IMR-90 (cell line): ENCODE measurements around the gene G6PC2. TPM values are rescaled to one million over a fixed set of nuclear protein-coding genes. Genes with fewer than 3 reads are reported as not detected.

Source experiments
- ATAC-seq: fragments of 200-7000 bp; cut with Tn5 transposase; 2 replicates; pipeline ENCODE4 v1.9.1; 2020; ENCODE audit warnings: low read depth, mild to moderate bottlenecking, moderate library complexity
- BruUV-seq: library from RNA; stranded (reverse); fragments of 400-500 nt; replicated peaks from 2 replicates; lab custom pipeline; 2021; lab: Mats Ljungman, UMichigan
- CTCF ChIA-PET: fragments of 300-600 bp; formaldehyde crosslinking; extraction: SDS; loops from one replicate; lab custom pipeline; 2021; ENCODE audit warnings: antibody characterized with exemption; lab: Yijun Ruan, JAX
- POLR2A ChIA-PET: fragments of 300-600 bp; sonication (Branson Sonifier 250); formaldehyde crosslinking; loops from one replicate; lab custom pipeline; 2022; ENCODE audit warnings: antibody characterized with exemption; ENCODE audit not compliant: unreplicated experiment; lab: Charles Lee
- DNase-seq: peaks from one replicate; pipeline ENCODE4 v3.0.0; 2013
- H2AFZ ChIP-seq: replicated peaks from 2 replicates; pipeline ENCODE3; 2013; ENCODE audit warnings: low read length, mild to moderate bottlenecking; ENCODE audit not compliant: poor library complexity
- H2AK5ac ChIP-seq: 2 replicates; pipeline ENCODE4 v1.6.1; 2013; ENCODE audit warnings: low read depth, low read length, inconsistent platforms
- H2AK9ac ChIP-seq: replicated peaks from 2 replicates; pipeline ENCODE3; 2013; ENCODE audit warnings: mild to moderate bottlenecking, low read depth, low read length, moderate library complexity; ENCODE audit not compliant: poor library complexity
- H2BK120ac ChIP-seq: 2 replicates; pipeline ENCODE4 v1.6.1; 2013; ENCODE audit warnings: low read depth, low read length, inconsistent platforms
- H2BK15ac ChIP-seq: 3 replicates; pipeline ENCODE4 v1.6.1; 2013; ENCODE audit warnings: low read depth, low read length, inconsistent platforms
- H2BK20ac ChIP-seq: 2 replicates; pipeline ENCODE4 v1.6.1; 2013; ENCODE audit warnings: low read depth, mild to moderate bottlenecking, inconsistent platforms, low read length, moderate library complexity
- H2BK5ac ChIP-seq: 2 replicates; pipeline ENCODE4 v1.6.1; 2013; ENCODE audit warnings: mild to moderate bottlenecking, low read depth, low read length, inconsistent platforms; ENCODE audit not compliant: poor library complexity, severe bottlenecking
- H3K14ac ChIP-seq: replicated peaks from 2 replicates; pipeline ENCODE4 v1.6.1; 2013; ENCODE audit warnings: low read depth, low read length, inconsistent platforms
- H3K18ac ChIP-seq: 2 replicates; pipeline ENCODE4 v1.6.1; 2013; ENCODE audit warnings: low read depth, low read length, control low read depth
- H3K23ac ChIP-seq: 2 replicates; pipeline ENCODE4 v1.6.1; 2013; ENCODE audit warnings: low read depth, low read length, inconsistent platforms
- H3K27ac ChIP-seq: 2 replicates; pipeline ENCODE4 v1.5.1; 2013; ENCODE audit warnings: mild to moderate bottlenecking, control low read depth, low read length; ENCODE audit not compliant: insufficient read depth
- H3K27me3 ChIP-seq: 2 replicates; pipeline ENCODE4 v1.6.1; 2013; ENCODE audit warnings: low read length; ENCODE audit not compliant: control insufficient read depth, insufficient read depth
- H3K36me3 ChIP-seq: 2 replicates; pipeline ENCODE4 v1.6.1; 2013; ENCODE audit warnings: low read length, mixed read lengths; ENCODE audit not compliant: control insufficient read depth, insufficient read depth
- H3K4ac ChIP-seq: 2 replicates; pipeline ENCODE4 v1.6.1; 2013; ENCODE audit warnings: low read depth, low read length, inconsistent platforms
- H3K4me1 ChIP-seq: 2 replicates; pipeline ENCODE4 v1.6.1; 2013; ENCODE audit warnings: low read length, mixed read lengths; ENCODE audit not compliant: control insufficient read depth, insufficient read depth
- H3K4me2 ChIP-seq: 2 replicates; pipeline ENCODE4 v1.6.1; 2013; ENCODE audit warnings: low read depth, mild to moderate bottlenecking, control low read depth, low read length, moderate library complexity
- H3K4me3 ChIP-seq: 2 replicates; pipeline ENCODE4 v1.5.1; 2013; ENCODE audit warnings: low read depth, mild to moderate bottlenecking, control low read depth, low read length, moderate library complexity; ENCODE audit not compliant: insufficient read depth
- H3K56ac ChIP-seq: 2 replicates; pipeline ENCODE4 v1.6.1; 2013; ENCODE audit warnings: low read length, inconsistent platforms; ENCODE audit not compliant: insufficient read depth; ENCODE audit errors: extremely low read depth
- H3K79me1 ChIP-seq, 2 experiments: 2 replicates each; pipeline ENCODE4 v1.6.1; 2013; ENCODE audit warnings: low read length in 2 of 2, inconsistent platforms in 1 of 2, low read depth in 1 of 2
- H3K9ac ChIP-seq: 2 replicates; pipeline ENCODE4 v1.6.1; 2013; ENCODE audit warnings: low read depth, low read length, control low read depth
- H3K9me1 ChIP-seq: 2 replicates; pipeline ENCODE4 v1.6.1; 2013; ENCODE audit warnings: low read length, inconsistent platforms; ENCODE audit not compliant: insufficient read depth
- H3K9me3 ChIP-seq: 2 replicates; pipeline ENCODE4 v1.6.1; 2013; ENCODE audit warnings: low read length; ENCODE audit not compliant: control insufficient read depth, insufficient read depth
- H4K20me1 ChIP-seq: 2 replicates; pipeline ENCODE4 v1.6.1; 2013; ENCODE audit warnings: low read length, inconsistent platforms; ENCODE audit not compliant: insufficient read depth
- H4K5ac ChIP-seq: 2 replicates; pipeline ENCODE4 v1.6.1; 2013; ENCODE audit warnings: mild to moderate bottlenecking, low read depth, low read length, control low read depth
- H4K8ac ChIP-seq, 2 experiments: 2 replicates each; pipeline ENCODE4 v1.6.1; 2013; ENCODE audit warnings: low read depth in 2 of 2, low read length in 2 of 2, control low read depth in 1 of 2, inconsistent platforms in 1 of 2
- H4K91ac ChIP-seq: 2 replicates; pipeline ENCODE4 v1.6.1; 2013; ENCODE audit warnings: low read depth, low read length, inconsistent platforms; ENCODE audit not compliant: insufficient read depth
- BHLHE40 ChIP-seq: fragments of 150-350 bp; IDR thresholded peaks from 2 replicates; pipeline ENCODE4 v1.6.1; 2016; ENCODE audit warnings: mild to moderate bottlenecking, low read depth, low read length
- CEBPB ChIP-seq: IDR thresholded peaks from 2 replicates; pipeline ENCODE4 v1.6.1; 2012; ENCODE audit warnings: low read depth, low read length, improper control_type of control experiment
- CHD1 ChIP-seq: IDR thresholded peaks from 2 replicates; pipeline ENCODE4 v1.6.1; 2012; ENCODE audit warnings: low read depth, low read length, improper control_type of control experiment
- FOS ChIP-seq: fragments of 150-350 bp; IDR thresholded peaks from 2 replicates; pipeline ENCODE4 v1.6.1; 2016; ENCODE audit warnings: low read depth, low read length
- MAFK ChIP-seq: IDR thresholded peaks from 2 replicates; pipeline ENCODE4 v1.6.1; 2012; ENCODE audit warnings: low read depth, low read length, improper control_type of control experiment
- MAZ ChIP-seq: IDR thresholded peaks from 2 replicates; pipeline ENCODE4 v1.6.1; 2012; ENCODE audit warnings: low read depth, mild to moderate bottlenecking, low read length, improper control_type of control experiment, moderate library complexity, borderline replicate concordance
- MXI1 ChIP-seq: IDR thresholded peaks from 2 replicates; pipeline ENCODE4 v1.6.1; 2012; ENCODE audit warnings: low read depth, mild to moderate bottlenecking, low read length, moderate library complexity, borderline replicate concordance
- NFE2L2 ChIP-seq: fragments of 150-350 bp; IDR thresholded peaks from 2 replicates; pipeline ENCODE4 v1.6.1; 2016; ENCODE audit warnings: low read depth, mild to moderate bottlenecking, low read length
- POLR2A ChIP-seq: IDR thresholded peaks from 2 replicates; pipeline ENCODE4 v1.6.1; 2012; ENCODE audit warnings: mild to moderate bottlenecking, low read depth, low read length
- RAD21 ChIP-seq: IDR thresholded peaks from 2 replicates; pipeline ENCODE4 v1.6.1; 2012; ENCODE audit warnings: low read length, improper control_type of control experiment
- RCOR1 ChIP-seq: IDR thresholded peaks from 2 replicates; pipeline ENCODE4 v1.6.1; 2012; ENCODE audit warnings: mild to moderate bottlenecking, low read length, improper control_type of control experiment; ENCODE audit not compliant: insufficient replicate concordance
- RFX5 ChIP-seq: IDR thresholded peaks from 2 replicates; pipeline ENCODE4 v1.8.0; 2012; ENCODE audit warnings: low read depth, mild to moderate bottlenecking, low read length, moderate library complexity
- SMC3 ChIP-seq: fragments of 150-350 bp; IDR thresholded peaks from 2 replicates; pipeline ENCODE4 v1.6.1; 2016; ENCODE audit warnings: low read depth, mild to moderate bottlenecking, antibody characterized with exemption, low read length, moderate library complexity
- WGBS, 2 experiments: methylation state at CpG; one replicate each; pipeline versions ENCODE4 v1.1.5 to v1.1.7; 2013; ENCODE audit warnings: missing lambda C conversion rate in 2 of 2; ENCODE audit not compliant: insufficient read length in 1 of 2; ENCODE audit errors: extremely low coverage in 2 of 2; 5-methylcytosine and 5-hydroxymethylcytosine counted together
- dilution Hi-C: fragments of 300-500 bp; cut with HindIII; formaldehyde crosslinking; loops from one replicate; pipeline ENCODE4 v1.14.3; 2018; ENCODE audit warnings: low sequenced_read_pairs; ENCODE audit not compliant: unreplicated experiment
- in situ Hi-C: fragments of 300-500 bp; cut with MboI; formaldehyde crosslinking; loops from 3 replicates; pipeline ENCODE4 v1.14.3; 2019; ENCODE audit warnings: low sequenced_read_pairs, inconsistent platforms, mixed read lengths
- intact Hi-C: fragments of 100-400 bp; cut with micrococcal nuclease; formaldehyde crosslinking; loops from 2 replicates; pipeline ENCODE4 v1.10.0; 2022
- polyA plus RNA-seq, 3 experiments: library from polyadenylated mRNA; depleted of rRNA; stranded (reverse); fragments of >200 nt; gene quantifications; 2 replicates each; pipeline ENCODE4 v1.2.3, GENCODE V29; 2012; ENCODE audit warnings: low replicate concordance in 1 of 3
- total RNA-seq: library from RNA; depleted of rRNA; stranded (reverse); fragments of >200 nt; gene quantifications from 2 replicates; pipeline ENCODE4 v1.2.3, GENCODE V29; 2012
- TF ChIP-seq, protein P1 (sequence below): conservative IDR thresholded peaks from 2 replicates; pipeline ENCODE4 v1.5.1; 2012; ENCODE audit warnings: mild to moderate bottlenecking, low read depth, low read length, improper control_type of control experiment
- TF ChIP-seq, protein P2 (sequence below): fragments of 150-350 bp; IDR thresholded peaks from 2 replicates; pipeline ENCODE4 v1.6.1; 2017; ENCODE audit warnings: mild to moderate bottlenecking, antibody characterized with exemption, low read length, low read depth
- TF ChIP-seq, protein P3 (sequence below): fragments of 150-350 bp; IDR thresholded peaks from 2 replicates; pipeline ENCODE4 v1.6.1; 2016; ENCODE audit warnings: low read depth, mild to moderate bottlenecking, low read length, moderate library complexity, borderline replicate concordance

The G6PC2 gene
- total and polyA plus RNA-seq, 2 of the 4 experiments (the other 2 are of a cell fraction), result not detected

DNA sequence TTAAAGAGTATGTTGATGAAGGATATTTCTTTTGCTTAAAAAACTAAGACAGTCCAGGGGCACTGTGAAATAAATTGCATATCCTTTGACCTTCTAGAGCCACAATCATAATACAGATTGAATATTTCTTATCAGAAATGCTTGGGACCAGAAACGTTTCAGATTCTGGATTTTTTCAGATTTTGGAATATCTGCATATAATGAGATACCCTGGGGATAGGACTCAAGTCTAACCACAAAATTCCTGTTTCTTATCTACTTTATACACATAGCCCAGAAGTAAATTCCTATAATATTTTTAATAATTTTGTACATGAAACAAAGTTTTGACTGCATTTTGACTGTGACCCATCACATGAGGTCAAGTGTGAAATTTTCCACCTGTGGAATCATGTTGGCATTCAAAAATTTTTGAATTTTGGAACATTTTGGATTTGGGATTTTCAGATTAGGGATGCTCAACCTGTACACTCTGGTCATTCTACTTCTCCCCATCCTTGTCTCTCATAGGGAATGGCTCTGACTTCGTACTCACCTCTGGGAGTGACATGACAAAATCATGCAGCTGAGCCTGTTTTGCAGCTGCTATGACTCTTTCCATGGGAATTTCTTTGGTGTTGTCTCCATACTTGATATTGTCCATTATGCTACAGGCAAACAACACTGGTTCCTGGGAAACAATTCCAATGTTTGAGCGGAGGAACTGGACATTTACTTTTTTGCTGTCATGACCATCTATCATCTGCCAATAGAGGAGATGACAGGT is 25.7 kb downstream of the G6PC2 start:
- Histone ChIP-seq H3K9ac (no peak overlapping the region), H3K4me2 (no peak overlapping the region), H3K18ac (no peak overlapping the region), H2BK15ac (no peak overlapping the region), H3K27me3 (peaks cover 9% of the 10 kb centered on the region), H3K23ac (no peak overlapping the region), H3K14ac (no peak overlapping the region), H2AK5ac (no peak overlapping the region), H3K4me3 (no peak overlapping the region), H3K9me1 (no peaks in the 10 kb centered on the region), H3K27ac (no peak overlapping the region), H3K79me1 (no peaks in the 10 kb centered on the region), H3K56ac (no peak overlapping the region), H3K9me3 (no peaks in the 10 kb centered on the region), H3K36me3 (no peaks in the 10 kb centered on the region), H2AK9ac (no peak overlapping the region), H4K5ac (no peak overlapping the region), H2BK120ac (no peak overlapping the region), H2BK20ac (no peak overlapping the region), H4K91ac (no peak overlapping the region), H2AFZ (no peak overlapping the region), H3K4ac (no peak overlapping the region), H3K4me1 (no peaks in the 10 kb centered on the region), H2BK5ac (no peak overlapping the region), H4K8ac (no peak overlapping the region), H4K20me1 (no peaks in the 10 kb centered on the region)
- no CpG with 5 or more reads among the region's 3 CpGs for WGBS, 2 experiments
- ChIA-PET CTCF (interaction anchor here (1.0 kb wide), 1 partner anchor 580 kb away, joined by 4 read pairs; no protein-coding TSS in a partner anchor), POLR2A (no interaction called here)
- ATAC-seq (no peak), DNase-seq (no peak)
- no TSS peak for BruUV-seq
- intact Hi-C loops, result no loop called here
- in situ Hi-C loops, result no loop called here
- dilution Hi-C loops, result no loop called here
- TF ChIP-seq, protein P1, sequence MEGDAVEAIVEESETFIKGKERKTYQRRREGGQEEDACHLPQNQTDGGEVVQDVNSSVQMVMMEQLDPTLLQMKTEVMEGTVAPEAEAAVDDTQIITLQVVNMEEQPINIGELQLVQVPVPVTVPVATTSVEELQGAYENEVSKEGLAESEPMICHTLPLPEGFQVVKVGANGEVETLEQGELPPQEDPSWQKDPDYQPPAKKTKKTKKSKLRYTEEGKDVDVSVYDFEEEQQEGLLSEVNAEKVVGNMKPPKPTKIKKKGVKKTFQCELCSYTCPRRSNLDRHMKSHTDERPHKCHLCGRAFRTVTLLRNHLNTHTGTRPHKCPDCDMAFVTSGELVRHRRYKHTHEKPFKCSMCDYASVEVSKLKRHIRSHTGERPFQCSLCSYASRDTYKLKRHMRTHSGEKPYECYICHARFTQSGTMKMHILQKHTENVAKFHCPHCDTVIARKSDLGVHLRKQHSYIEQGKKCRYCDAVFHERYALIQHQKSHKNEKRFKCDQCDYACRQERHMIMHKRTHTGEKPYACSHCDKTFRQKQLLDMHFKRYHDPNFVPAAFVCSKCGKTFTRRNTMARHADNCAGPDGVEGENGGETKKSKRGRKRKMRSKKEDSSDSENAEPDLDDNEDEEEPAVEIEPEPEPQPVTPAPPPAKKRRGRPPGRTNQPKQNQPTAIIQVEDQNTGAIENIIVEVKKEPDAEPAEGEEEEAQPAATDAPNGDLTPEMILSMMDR, result no peak
- TF ChIP-seq RAD21, result no peak
- no peak for TF ChIP-seq CHD1
- no peak for TF ChIP-seq MAZ
- no peak for TF ChIP-seq CEBPB
- TF ChIP-seq MXI1, result no peak
- TF ChIP-seq BHLHE40, result no peak
- TF ChIP-seq, protein P2, sequence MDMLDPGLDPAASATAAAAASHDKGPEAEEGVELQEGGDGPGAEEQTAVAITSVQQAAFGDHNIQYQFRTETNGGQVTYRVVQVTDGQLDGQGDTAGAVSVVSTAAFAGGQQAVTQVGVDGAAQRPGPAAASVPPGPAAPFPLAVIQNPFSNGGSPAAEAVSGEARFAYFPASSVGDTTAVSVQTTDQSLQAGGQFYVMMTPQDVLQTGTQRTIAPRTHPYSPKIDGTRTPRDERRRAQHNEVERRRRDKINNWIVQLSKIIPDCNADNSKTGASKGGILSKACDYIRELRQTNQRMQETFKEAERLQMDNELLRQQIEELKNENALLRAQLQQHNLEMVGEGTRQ, result no peak
- no peak for TF ChIP-seq POLR2A
- TF ChIP-seq RFX5, result no peak
- no peak for TF ChIP-seq RCOR1
- no peak for TF ChIP-seq MAFK
- TF ChIP-seq, protein P3, sequence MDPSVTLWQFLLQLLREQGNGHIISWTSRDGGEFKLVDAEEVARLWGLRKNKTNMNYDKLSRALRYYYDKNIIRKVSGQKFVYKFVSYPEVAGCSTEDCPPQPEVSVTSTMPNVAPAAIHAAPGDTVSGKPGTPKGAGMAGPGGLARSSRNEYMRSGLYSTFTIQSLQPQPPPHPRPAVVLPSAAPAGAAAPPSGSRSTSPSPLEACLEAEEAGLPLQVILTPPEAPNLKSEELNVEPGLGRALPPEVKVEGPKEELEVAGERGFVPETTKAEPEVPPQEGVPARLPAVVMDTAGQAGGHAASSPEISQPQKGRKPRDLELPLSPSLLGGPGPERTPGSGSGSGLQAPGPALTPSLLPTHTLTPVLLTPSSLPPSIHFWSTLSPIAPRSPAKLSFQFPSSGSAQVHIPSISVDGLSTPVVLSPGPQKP, result no peak
- TF ChIP-seq NFE2L2, result no peak
- no peak for TF ChIP-seq FOS
- TF ChIP-seq SMC3, result no peak
